ENCODE data around the gene OR9A4. TPM values are rescaled to one million over a fixed set of nuclear protein-coding genes. Genes with fewer than 3 reads are reported as not detected.

OR9A4 gene
- total RNA-seq, 1 experiment from 2014 or later, result not detected

GRCh38 chr7:141872931-141873330, 43.3 kb upstream of the OR9A4 start:
- Mint-ChIP-seq H3K27me3 (ENCODE audit: low read depth) (no peaks in the 10 kb centered on the region; the same call in 1 of the 2 replicates), H3K9me3 (0 out of 2 replicates have a peak, but pooled peaks cover 5% of the 10 kb centered on the region), H3K4me3 (no peak overlapping the region), H3K27ac (no peak overlapping the region), H3K36me3 (no peaks in the 10 kb centered on the region), H3K4me1 (peaks cover 23% of the 10 kb centered on the region)
- DNase-seq (ENCODE audit: low spot score) (no peak), ATAC-seq (no peak)
- ChIA-PET POLR2A (no interaction called here), CTCF (no interaction called here)
- TF ChIP-seq RELA (CRISPR knock-in tag; IDR thresholded peaks at IDR 0.05; ENCODE audit: borderline replicate concordance) (no peak), TP53 (CRISPR knock-in tag; IDR thresholded peaks at IDR 0.05) (no peak), ETV6 (CRISPR knock-in tag; IDR thresholded peaks at IDR 0.05) (no peak), ZNF138 (CRISPR knock-in tag; conservative IDR thresholded peaks at IDR 0.05) (no peak), FOXK1 (CRISPR knock-in tag; IDR thresholded peaks at IDR 0.05) (no peak), ZNF317 (CRISPR knock-in tag; IDR thresholded peaks at IDR 0.05; ENCODE audit: borderline replicate concordance, low read depth) (no peak), IRF1 (CRISPR knock-in tag; IDR thresholded peaks at IDR 0.05) (no peak), ZNF232 (CRISPR knock-in tag; IDR thresholded peaks at IDR 0.05) (no peak)
- TF ChIP-seq, protein P1, sequence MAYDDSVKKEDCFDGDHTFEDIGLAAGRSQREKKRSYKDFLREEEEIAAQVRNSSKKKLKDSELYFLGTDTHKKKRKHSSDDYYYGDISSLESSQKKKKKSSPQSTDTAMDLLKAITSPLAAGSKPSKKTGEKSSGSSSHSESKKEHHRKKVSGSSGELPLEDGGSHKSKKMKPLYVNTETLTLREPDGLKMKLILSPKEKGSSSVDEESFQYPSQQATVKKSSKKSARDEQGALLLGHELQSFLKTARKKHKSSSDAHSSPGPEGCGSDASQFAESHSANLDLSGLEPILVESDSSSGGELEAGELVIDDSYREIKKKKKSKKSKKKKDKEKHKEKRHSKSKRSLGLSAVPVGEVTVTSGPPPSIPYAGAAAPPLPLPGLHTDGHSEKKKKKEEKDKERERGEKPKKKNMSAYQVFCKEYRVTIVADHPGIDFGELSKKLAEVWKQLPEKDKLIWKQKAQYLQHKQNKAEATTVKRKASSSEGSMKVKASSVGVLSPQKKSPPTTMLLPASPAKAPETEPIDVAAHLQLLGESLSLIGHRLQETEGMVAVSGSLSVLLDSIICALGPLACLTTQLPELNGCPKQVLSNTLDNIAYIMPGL (CRISPR knock-in tag; IDR thresholded peaks at IDR 0.05), result no peak

DNA sequence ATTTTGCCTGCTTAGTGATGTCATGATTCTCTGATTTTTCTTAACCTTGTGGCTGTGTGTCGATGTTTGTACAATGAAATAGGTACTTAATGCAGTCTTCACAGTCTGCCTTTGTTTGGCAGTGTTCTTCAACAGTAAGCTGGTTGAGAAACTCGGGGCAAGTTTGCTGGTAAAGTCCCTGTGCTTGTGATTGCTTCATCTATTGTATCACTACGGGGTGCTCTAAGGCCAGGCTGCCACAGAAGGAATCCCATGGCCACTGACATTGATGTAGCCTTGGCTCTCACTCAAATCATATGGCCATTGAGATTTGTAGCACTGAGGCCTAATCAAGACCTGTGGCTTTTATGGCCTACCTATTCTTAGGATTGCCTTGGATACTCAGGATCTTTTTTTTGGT, 41.4 kb upstream of the OR9A4 start:
- Mint-ChIP-seq H3K4me3 (no peak overlapping the region), H3K27ac (peak overlapping the region; percentile 9; the same call in 1 of the 2 replicates), H3K4me1 (peaks cover 23% of the 10 kb centered on the region), H3K36me3 (no peaks in the 10 kb centered on the region), H3K9me3 (0 out of 2 replicates have a peak, but pooled peaks cover 5% of the 10 kb centered on the region), H3K27me3 (ENCODE audit: low read depth) (no peaks in the 10 kb centered on the region; the same call in 1 of the 2 replicates)
- POLR2A ChIA-PET, result no interaction called here
- CTCF ChIA-PET, result no interaction called here
- ATAC-seq (peak; percentile 69), DNase-seq (ENCODE audit: low spot score) (no peak)
- TF ChIP-seq SP1 (CRISPR knock-in tag; conservative IDR thresholded peaks at IDR 0.05) (no peak), ZNF121 (CRISPR knock-in tag; IDR thresholded peaks at IDR 0.05) (no peak)

- Mint-ChIP-seq H3K9me3 (0 out of 2 replicates have a peak, but pooled peaks cover 3% of the 10 kb centered on the region), H3K27ac (peak overlapping the region; percentile 34), H3K4me1 (peaks cover 23% of the 10 kb centered on the region), H3K4me3 (0 out of 2 replicates have a peak overlapping the region, but pooled peaks have one; percentile 0), H3K36me3 (no peaks in the 10 kb centered on the region), H3K27me3 (ENCODE audit: low read depth) (no peaks in the 10 kb centered on the region; the same call in 1 of the 2 replicates)
- POLR2A ChIA-PET, result no interaction called here
- ATAC-seq, result peak; percentile 78
- no peak for DNase-seq (ENCODE audit: low spot score)
- CTCF ChIA-PET, result interaction anchor here (1.9 kb wide), 1 partner anchor 101 kb away, joined by 8 read pairs; no protein-coding TSS in a partner anchor
- TF ChIP-seq ZNF263 (CRISPR knock-in tag; IDR thresholded peaks at IDR 0.05; ENCODE audit: low read depth), result no peak
- TF ChIP-seq CREM (CRISPR knock-in tag; IDR thresholded peaks at IDR 0.05), result no peak
Observed at GRCh38 chr7:141875453-141875852, 40.7 kb upstream of the OR9A4 start.

GRCh38 chr7:141876371-141876770, 39.8 kb upstream of the OR9A4 start:
- Mint-ChIP-seq H3K4me3 (no peak overlapping the region), H3K27ac (no peak overlapping the region; the same call in 1 of the 2 replicates), H3K4me1 (peaks cover 23% of the 10 kb centered on the region), H3K9me3 (no peaks in the 10 kb centered on the region), H3K27me3 (ENCODE audit: low read depth) (no peaks in the 10 kb centered on the region; the same call in 1 of the 2 replicates), H3K36me3 (no peaks in the 10 kb centered on the region)
- CTCF ChIA-PET, result interaction anchor here (1.9 kb wide), 1 partner anchor 100 kb away, joined by 8 read pairs; no protein-coding TSS in a partner anchor
- POLR2A ChIA-PET, result no interaction called here
- peak; percentile 65 for ATAC-seq
- no peak for DNase-seq (ENCODE audit: low spot score)
- TF ChIP-seq STAT6 (CRISPR knock-in tag; conservative IDR thresholded peaks at IDR 0.05; ENCODE audit: low read depth) (no peak), NFE2L1 (CRISPR knock-in tag; IDR thresholded peaks at IDR 0.05) (no peak), ZNF671 (CRISPR knock-in tag; IDR thresholded peaks at IDR 0.05) (no peak), NFATC4 (CRISPR knock-in tag; IDR thresholded peaks at IDR 0.05) (no peak), ARID4B (CRISPR knock-in tag; IDR thresholded peaks at IDR 0.05; ENCODE audit: borderline replicate concordance) (no peak), GRHL2 (CRISPR knock-in tag; IDR thresholded peaks at IDR 0.05; ENCODE audit: insufficient replicate concordance, severe bottlenecking) (no peak), JAZF1 (CRISPR knock-in tag; IDR thresholded peaks at IDR 0.05) (no peak)
- TF ChIP-seq, protein P2, sequence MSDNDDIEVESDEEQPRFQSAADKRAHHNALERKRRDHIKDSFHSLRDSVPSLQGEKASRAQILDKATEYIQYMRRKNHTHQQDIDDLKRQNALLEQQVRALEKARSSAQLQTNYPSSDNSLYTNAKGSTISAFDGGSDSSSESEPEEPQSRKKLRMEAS (CRISPR knock-in tag; IDR thresholded peaks at IDR 0.05), result no peak

Data from WTC11 (cell line).